HG03103 (cell line): ENCODE data around the gene KSR1.
"Not testable (repeated sequence)": the region's sequence is repeated elsewhere in the genome, so short reads cannot be mapped to it uniquely, and the experiment has no call there.

Source experiments
- ATAC-seq: cut with Tn5 transposase; IDR thresholded peaks from one replicate; pipeline ENCODE4 v1.9.1; 2021; ENCODE audit warnings: low read depth; ENCODE audit not compliant: unreplicated experiment

KSR1 gene

GRCh38 chr17:27425991-27426390 lies 30.3 kb upstream of the KSR1 start:
- no peak for ATAC-seq

- ATAC-seq = not testable (repeated sequence)
Observed at GRCh38 chr17:27426471-27426870, 29.8 kb upstream of the KSR1 start.

- ATAC-seq = not testable (repeated sequence)
Observed at GRCh38 chr17:27427166-27427862, 28.9 kb upstream of the KSR1 start.

DNA sequence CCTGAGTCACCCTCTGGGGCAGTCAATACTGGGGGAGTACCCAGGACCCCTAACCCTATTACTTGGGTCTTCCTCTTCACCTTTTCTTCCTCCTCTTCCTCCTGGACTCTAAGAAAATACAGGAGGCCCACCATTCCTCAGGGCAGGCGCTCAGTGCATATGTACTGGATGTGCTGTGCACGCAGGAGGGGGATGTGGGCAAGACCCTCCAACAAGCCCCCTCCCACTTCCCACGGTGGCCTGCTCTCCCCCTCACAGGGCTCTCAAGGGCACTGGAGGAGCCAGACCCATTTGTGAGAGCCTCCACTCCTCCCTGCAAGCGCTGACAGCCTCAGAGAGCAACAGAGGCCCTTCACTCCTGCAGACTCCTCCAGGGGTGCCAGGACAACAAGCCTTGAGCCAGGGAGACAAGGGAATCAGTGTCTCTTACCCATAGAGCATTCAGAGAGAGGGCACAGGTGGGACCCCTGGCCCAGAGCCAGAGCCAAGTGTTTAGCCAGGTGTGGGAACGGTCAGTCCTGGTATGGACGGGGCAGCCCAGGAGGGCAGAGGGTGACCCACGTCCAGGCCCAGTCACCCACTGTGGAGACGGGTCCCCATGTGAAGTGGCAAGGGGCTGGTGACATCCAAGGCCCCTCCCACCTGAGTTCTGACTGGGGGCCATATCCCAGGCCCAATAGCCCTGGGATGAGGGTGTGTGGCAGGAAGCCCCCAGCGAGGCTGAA lies 27.3 kb upstream of the KSR1 start:
- ATAC-seq = no peak

DNA sequence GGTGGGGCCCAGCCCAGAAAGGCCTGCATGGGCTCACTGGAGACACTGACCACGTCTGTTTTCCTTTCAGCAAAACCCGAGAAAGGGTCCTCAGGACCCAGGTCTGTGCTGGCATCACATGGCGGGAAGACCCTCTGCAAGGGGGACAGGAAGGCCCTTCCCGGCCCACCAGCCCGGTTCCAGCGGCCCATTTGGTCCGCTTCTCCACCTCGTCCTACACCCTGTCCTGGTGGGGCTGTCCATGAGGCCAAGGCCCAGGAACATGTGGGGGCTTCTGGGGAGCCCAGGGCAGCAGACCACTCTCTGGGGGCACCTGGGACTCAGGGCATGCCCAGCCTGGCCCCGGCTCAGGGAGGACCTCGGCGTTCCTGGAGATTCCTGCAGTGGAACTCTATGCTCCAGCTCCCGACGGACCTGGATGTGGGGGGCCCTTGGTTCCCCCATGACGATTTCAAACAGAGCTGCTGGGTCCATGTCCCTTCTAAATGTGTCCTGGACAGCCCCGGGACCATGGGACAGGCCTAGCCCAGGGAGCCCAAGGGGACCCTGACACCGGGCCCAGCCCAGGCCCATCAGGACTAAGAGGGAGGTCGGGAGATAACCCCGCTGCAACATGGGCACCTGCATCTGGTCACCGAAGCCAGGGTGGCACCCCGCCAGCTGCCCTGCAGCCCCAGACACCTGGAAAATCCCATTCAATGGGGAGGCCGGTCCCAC lies 26.4 kb upstream of the KSR1 start:
- ATAC-seq = no peak

DNA sequence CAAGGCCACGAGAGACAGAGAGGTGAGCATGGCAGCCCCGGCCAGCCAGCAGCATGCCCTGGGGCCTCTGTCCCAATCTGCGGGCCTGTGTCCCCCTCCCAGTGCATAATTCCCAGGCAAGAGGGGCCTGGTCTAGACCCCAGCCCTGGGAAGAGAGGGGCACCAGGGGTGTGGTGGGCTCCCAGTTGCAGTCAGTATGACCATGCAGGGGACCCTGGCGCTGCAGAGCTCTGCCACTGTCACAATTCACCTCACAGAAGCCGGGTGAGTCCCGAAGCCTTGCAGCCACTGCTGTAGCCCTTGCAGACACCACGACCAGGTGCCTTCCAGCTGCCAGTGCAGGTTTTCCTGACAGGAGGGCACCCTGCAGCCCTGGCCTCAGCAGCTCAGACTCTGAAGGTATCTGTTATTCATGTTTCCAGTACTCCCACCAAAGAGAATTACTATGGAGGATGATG lies 25.8 kb upstream of the KSR1 start:
- no peak for ATAC-seq

GRCh38 chr17:27430882-27431491 lies 25.3 kb upstream of the KSR1 start:
- ATAC-seq = no peak

DNA sequence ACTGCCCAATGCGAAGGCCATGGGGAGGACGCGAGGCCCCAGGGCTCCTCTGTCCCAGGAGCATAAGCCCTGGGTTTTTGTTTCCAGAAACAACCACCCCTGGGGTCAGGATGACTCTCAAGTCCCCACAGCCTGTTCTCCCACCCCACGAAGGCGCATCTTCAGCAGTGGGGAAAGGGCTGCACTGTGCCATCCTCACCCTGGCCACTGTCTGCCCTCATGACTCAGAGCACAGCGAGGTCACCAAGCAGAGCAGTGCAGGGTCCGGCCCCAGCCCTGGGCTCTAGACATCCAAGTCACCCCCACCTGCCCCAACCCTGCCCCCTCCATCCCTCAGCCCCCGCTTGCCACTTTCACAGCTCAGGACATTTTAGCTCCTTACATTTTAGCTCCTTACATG lies 22.7 kb upstream of the KSR1 start:
- no peak for ATAC-seq

DNA sequence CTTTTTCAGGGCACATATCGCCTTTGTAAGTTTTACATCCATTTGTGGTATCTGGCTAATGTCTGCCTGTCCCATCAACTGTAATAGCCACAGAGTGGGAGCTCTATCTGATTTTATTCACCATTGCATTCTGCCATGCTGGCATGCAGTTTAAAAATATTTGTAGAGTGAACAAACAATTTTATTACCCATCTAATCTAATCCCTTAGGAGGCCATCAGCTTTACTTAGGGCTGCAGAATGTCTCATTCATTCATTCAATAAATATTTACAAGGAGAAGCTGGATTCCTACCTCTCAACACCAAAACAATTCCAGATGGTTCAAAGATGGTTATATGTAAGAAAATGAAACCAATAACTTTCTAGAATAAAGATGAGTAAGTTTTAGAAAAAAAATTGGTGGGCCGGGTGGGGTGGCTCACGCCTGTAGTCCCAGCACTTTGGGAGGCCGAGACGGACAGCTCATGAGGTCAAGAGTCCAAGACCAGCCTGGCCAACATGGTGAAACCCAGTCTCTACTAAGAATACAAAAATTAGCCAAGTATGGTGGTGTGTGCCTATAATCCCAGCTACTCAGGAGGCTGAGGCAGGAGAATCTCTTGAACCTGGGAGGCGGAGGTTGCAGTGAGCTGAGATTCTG lies 20.7 kb upstream of the KSR1 start:
- ATAC-seq = not testable (repeated sequence)

DNA sequence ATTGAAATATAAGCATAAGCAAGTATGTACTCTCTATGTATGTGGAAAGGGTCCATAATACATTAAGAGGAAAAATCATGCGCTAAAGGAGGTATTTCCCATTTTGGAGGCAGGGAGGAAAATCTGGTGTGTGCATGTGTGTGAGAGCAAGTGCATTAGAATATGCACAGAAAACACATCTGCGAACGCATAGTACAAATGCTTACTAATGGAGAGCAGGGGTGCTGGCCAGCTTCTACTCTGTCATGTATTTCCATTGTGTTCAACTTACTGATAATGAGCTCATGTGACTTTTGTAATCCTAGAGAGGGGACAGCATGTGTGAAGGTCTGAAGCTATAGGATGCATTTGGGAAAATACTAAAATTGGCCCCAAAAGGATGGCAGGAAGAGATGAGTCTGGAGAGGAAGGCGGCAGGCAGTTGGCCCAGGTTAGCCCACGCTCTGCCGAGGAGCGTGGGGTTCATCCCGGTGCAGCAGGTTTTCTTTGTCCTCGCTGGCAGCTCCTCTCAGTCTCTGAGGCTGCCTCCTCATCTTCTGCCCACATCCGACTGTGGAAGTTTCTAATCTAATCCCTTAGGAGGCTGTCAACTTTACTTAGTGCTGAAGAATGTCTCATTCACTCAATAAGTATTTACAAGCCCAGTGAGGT lies 17.8 kb upstream of the KSR1 start:
- no peak for ATAC-seq

GRCh38 chr17:27439342-27439741 lies 16.9 kb upstream of the KSR1 start:
- ATAC-seq = no peak

GRCh38 chr17:27442702-27443101 lies 13.5 kb upstream of the KSR1 start:
- ATAC-seq = no peak

- ATAC-seq = no peak
Observed at GRCh38 chr17:27443491-27443890, 12.8 kb upstream of the KSR1 start.

DNA sequence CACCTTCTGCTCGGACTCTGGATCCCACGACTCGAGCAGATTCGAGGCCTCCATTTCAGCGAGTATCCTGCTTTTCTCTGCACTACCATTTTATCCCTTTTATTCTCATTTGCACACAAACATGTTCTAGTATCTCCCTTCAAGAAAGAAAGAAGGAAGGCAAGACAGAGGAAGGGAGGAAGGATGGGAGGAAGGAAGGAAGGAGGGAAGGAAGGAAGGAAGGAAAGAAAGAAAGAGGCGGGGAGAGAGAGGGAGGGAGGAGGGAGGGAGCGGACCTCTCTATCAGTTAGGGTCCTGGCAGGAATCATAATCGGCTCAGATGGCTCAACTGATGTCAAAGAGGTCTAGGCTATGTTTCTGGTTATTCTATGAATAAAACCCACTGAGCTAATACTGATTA lies 10.3 kb upstream of the KSR1 start:
- ATAC-seq = no peak

GRCh38 chr17:27446569-27447301 lies 9.5 kb upstream of the KSR1 start:
- no peak for ATAC-seq

DNA sequence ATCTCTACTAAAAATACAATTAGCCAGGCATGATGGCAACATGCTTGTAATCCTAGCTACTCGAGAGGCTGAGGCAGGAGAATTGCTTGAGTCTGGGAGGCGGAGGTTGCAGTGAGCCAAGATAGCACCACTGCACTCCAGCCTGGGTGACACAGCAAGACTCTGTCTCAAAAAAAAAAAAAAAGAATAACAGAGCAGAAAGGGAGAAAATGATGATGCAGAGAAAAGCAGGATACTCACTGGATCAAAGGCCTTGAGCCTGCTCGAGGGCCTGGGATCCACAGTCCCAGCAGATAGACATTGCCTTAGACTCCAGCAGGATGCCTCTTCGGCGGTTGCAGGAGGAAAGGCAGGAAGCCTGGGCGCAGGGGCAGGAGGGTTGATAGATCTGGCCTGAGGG lies 7.7 kb upstream of the KSR1 start:
- not testable (repeated sequence) for ATAC-seq

GRCh38 chr17:27449541-27449940 lies 6.7 kb upstream of the KSR1 start:
- no peak for ATAC-seq

GRCh38 chr17:27449988-27450387 lies 6.3 kb upstream of the KSR1 start:
- ATAC-seq = no peak

- no peak for ATAC-seq
Observed at GRCh38 chr17:27450416-27450815, 5.8 kb upstream of the KSR1 start.
